Activated T-cell treated with anti-CD3 and anti-CD28 coated beads, Interleukin-2, amount 50 U/mL, for 72 hours (primary cell): ENCODE results near the gene DNM1. TPM values are rescaled to one million over a fixed set of nuclear protein-coding genes. Genes with fewer than 3 reads are reported as not detected.
"Not testable (repeated sequence)": the region's sequence is repeated elsewhere in the genome, so short reads cannot be mapped to it uniquely, and the experiment has no call there.

Experiments
- ATAC-seq, 2 donors: fragments of 150-1000 bp; cut with Tn5 transposase; replicated peaks in 1 of 2; 2 replicates each; pipeline ENCODE4 v1.10.0; 2021; ENCODE audit warnings: moderate library complexity in 2 of 2, mild to moderate bottlenecking in 1 of 2
- DNase-seq, 2 donors: peaks; one replicate each; pipeline ENCODE4 v3.0.0; 2021 to 2022; ENCODE audit warnings: mixed read lengths in 1 of 2
- H3K27ac Mint-ChIP-seq: one replicate; pipeline ENCODE4 v1.8.0; 2022; ENCODE audit warnings: mild to moderate bottlenecking, moderate library complexity, mixed read lengths
- H3K27me3 Mint-ChIP-seq: one replicate; pipeline ENCODE4 v1.8.0; 2022; ENCODE audit warnings: low read depth, mixed read lengths
- H3K36me3 Mint-ChIP-seq, 2 donors: one replicate each; pipeline ENCODE4 v1.8.0; 2022; ENCODE audit warnings: mixed read lengths in 2 of 2, mild to moderate bottlenecking in 1 of 2; ENCODE audit not compliant: insufficient read depth in 2 of 2
- H3K4me1 Mint-ChIP-seq: one replicate; pipeline ENCODE4 v1.8.0; 2022; ENCODE audit warnings: low read depth, mixed read lengths
- H3K4me3 Mint-ChIP-seq, 2 donors: one replicate each; pipeline ENCODE4 v1.8.0; 2022; ENCODE audit warnings: mild to moderate bottlenecking in 2 of 2, mixed read lengths in 2 of 2, moderate library complexity in 2 of 2
- H3K9me3 Mint-ChIP-seq, 2 donors: one replicate each; pipeline ENCODE4 v1.8.0; 2022; ENCODE audit warnings: mixed read lengths in 2 of 2
- total RNA-seq, 2 donors: library from RNA; stranded (reverse); gene quantifications; one replicate each; pipeline ENCODE4 v1.2.3, GENCODE V29; 2022

The DNM1 gene
- total RNA-seq, 2 donors from 2014 or later = 0.86 to 2.4 TPM

- DNase-seq, H3K27ac Mint-ChIP-seq, H3K4me3 Mint-ChIP-seq, H3K36me3 Mint-ChIP-seq, H3K9me3 Mint-ChIP-seq, H3K27me3 Mint-ChIP-seq, ATAC-seq: not testable (repeated sequence)
- H3K4me1 Mint-ChIP-seq = peaks cover 40% of the 10 kb centered on the region
These were observed 76.2 kb downstream of the DNM1 start for GRCh38 chr9:128279088-128280073.

GRCh38 chr9:128280084-128280622 lies 77.0 kb downstream of the DNM1 start:
- Mint-ChIP-seq H3K4me1 (peaks cover 34% of the 10 kb centered on the region), H3K4me3 (no peak overlapping the region), H3K36me3 (peaks cover 0 to 4% of the 10 kb centered on the region in 2 donors), H3K9me3 (no peaks in the 10 kb centered on the region), H3K27ac (no peak overlapping the region), H3K27me3 (no peaks in the 10 kb centered on the region)
- DNase-seq = no peak
- ATAC-seq = no peak

GRCh38 chr9:128282500-128282899 lies 79.3 kb downstream of the DNM1 start:
- ATAC-seq (no peak), DNase-seq (no peak)
- Mint-ChIP-seq H3K4me3 (no peak overlapping the region), H3K9me3 (no peaks in the 10 kb centered on the region), H3K27me3 (no peaks in the 10 kb centered on the region), H3K27ac (no peak overlapping the region), H3K36me3 (no peaks in the 10 kb centered on the region), H3K4me1 (peaks cover 19% of the 10 kb centered on the region)

GRCh38 chr9:128285033-128285784 lies 82.0 kb downstream of the DNM1 start:
- Mint-ChIP-seq H3K4me1 (peaks cover 3% of the 10 kb centered on the region), H3K9me3 (no peaks in the 10 kb centered on the region), H3K27me3 (no peaks in the 10 kb centered on the region), H3K36me3 (peaks cover 0 to 2% of the 10 kb centered on the region in 2 donors), H3K4me3 (no peak overlapping the region), H3K27ac (no peak overlapping the region)
- DNase-seq = no peak
- ATAC-seq = no peak

GRCh38 chr9:128286440-128286839 lies 83.3 kb downstream of the DNM1 start:
- no peak overlapping the region for H3K4me3 Mint-ChIP-seq
- DNase-seq (no peak), ATAC-seq (no peak)
- no peaks in the 10 kb centered on the region for H3K9me3 Mint-ChIP-seq
- H3K27me3 Mint-ChIP-seq = no peaks in the 10 kb centered on the region
- peaks cover 0 to 2% of the 10 kb centered on the region in 2 donors for H3K36me3 Mint-ChIP-seq
- no peak overlapping the region for H3K27ac Mint-ChIP-seq
- no peaks in the 10 kb centered on the region for H3K4me1 Mint-ChIP-seq

- no peaks in the 10 kb centered on the region for H3K27me3 Mint-ChIP-seq
- H3K36me3 Mint-ChIP-seq = peaks cover 0 to 2% of the 10 kb centered on the region in 2 donors
- H3K9me3 Mint-ChIP-seq = no peaks in the 10 kb centered on the region
- no peak overlapping the region for H3K4me3 Mint-ChIP-seq
- DNase-seq (no peak), ATAC-seq (no peak)
- H3K27ac Mint-ChIP-seq = no peak overlapping the region
- H3K4me1 Mint-ChIP-seq = no peaks in the 10 kb centered on the region
These were observed 85.3 kb downstream of the DNM1 start for GRCh38 chr9:128288273-128289004.

GRCh38 chr9:128292009-128292408 lies 88.8 kb downstream of the DNM1 start:
- DNase-seq = no peak
- no peak for ATAC-seq
- Mint-ChIP-seq H3K27me3 (no peaks in the 10 kb centered on the region), H3K36me3 (peaks cover 0 to 2% of the 10 kb centered on the region in 2 donors), H3K4me1 (no peaks in the 10 kb centered on the region), H3K4me3 (no peak overlapping the region), H3K9me3 (no peaks in the 10 kb centered on the region), H3K27ac (no peak overlapping the region)

- no peak overlapping the region for H3K27ac Mint-ChIP-seq
- no peaks in the 10 kb centered on the region for H3K9me3 Mint-ChIP-seq
- no peak overlapping the region for H3K4me3 Mint-ChIP-seq
- no peak for ATAC-seq
- H3K4me1 Mint-ChIP-seq = no peaks in the 10 kb centered on the region
- no peaks in the 10 kb centered on the region for H3K27me3 Mint-ChIP-seq
- H3K36me3 Mint-ChIP-seq = no peaks in the 10 kb centered on the region
- no peak for DNase-seq
These were observed 89.9 kb downstream of the DNM1 start for GRCh38 chr9:128293091-128293490.

- Mint-ChIP-seq H3K27ac (no peak overlapping the region), H3K4me1 (no peaks in the 10 kb centered on the region), H3K9me3 (no peaks in the 10 kb centered on the region), H3K4me3 (no peak overlapping the region), H3K36me3 (no peaks in the 10 kb centered on the region), H3K27me3 (no peaks in the 10 kb centered on the region)
- ATAC-seq = no peak
- no peak for DNase-seq
These were observed 91.0 kb downstream of the DNM1 start for GRCh38 chr9:128294142-128294541.

- H3K9me3 Mint-ChIP-seq = no peaks in the 10 kb centered on the region
- DNase-seq = no peak
- no peaks in the 10 kb centered on the region for H3K27me3 Mint-ChIP-seq
- no peak overlapping the region for H3K27ac Mint-ChIP-seq
- H3K4me1 Mint-ChIP-seq = no peaks in the 10 kb centered on the region
- no peak for ATAC-seq
- H3K36me3 Mint-ChIP-seq = no peaks in the 10 kb centered on the region
- no peak overlapping the region for H3K4me3 Mint-ChIP-seq
These were observed 93.4 kb downstream of the DNM1 start for GRCh38 chr9:128296340-128297220.

GRCh38 chr9:128297221-128297773 lies 94.1 kb downstream of the DNM1 start:
- Mint-ChIP-seq H3K9me3 (no peaks in the 10 kb centered on the region), H3K4me1 (no peaks in the 10 kb centered on the region), H3K36me3 (no peaks in the 10 kb centered on the region), H3K27ac (no peak overlapping the region), H3K27me3 (no peaks in the 10 kb centered on the region), H3K4me3 (no peak overlapping the region)
- no peak for DNase-seq
- no peak for ATAC-seq
